Lower leg skin (tissue), 4 donors: ENCODE results near the gene DRG2. TPM values are rescaled to one million over a fixed set of nuclear protein-coding genes. Genes with fewer than 3 reads are reported as not detected.

Source experiments
- DNase-seq, 2 donors: peaks; one replicate each; pipeline ENCODE4 v3.0.0-alpha.2; 2019; ENCODE audit warnings: low spot score in 2 of 2
- H3K4me3 ChIP-seq: fragments of 200-600 bp; sonication (generic); 2 replicates; pipeline ENCODE4 v1.5.1; 2017; ENCODE audit warnings: mild to moderate bottlenecking, low read depth; ENCODE audit not compliant: poor library complexity, severe bottlenecking
- POLR2A ChIP-seq, 2 donors: fragments of 450-650 bp; IDR thresholded peaks; one replicate each; pipeline ENCODE4 v1.6.1; 2016 to 2017; ENCODE audit warnings: antibody characterized with exemption in 2 of 2, mild to moderate bottlenecking in 1 of 2, moderate library complexity in 1 of 2
- WGBS, 2 donors: methylation state at CpG; one replicate each; pipeline ENCODE4 v1.1.5; 2018; 5-methylcytosine and 5-hydroxymethylcytosine counted together
- intact Hi-C: fragments of 100-400 bp; cut with DNase I; formaldehyde crosslinking; loops from one replicate; pipeline ENCODE4 v1.15.0; 2023; ENCODE audit warnings: low total_unique reads
- total RNA-seq, 4 donors: library from RNA; depleted of rRNA; stranded (reverse); fragments of >200 nt; gene quantifications; one replicate each; pipeline ENCODE4 v1.1.0, GENCODE V29; 2016
- TF ChIP-seq, protein P1 (sequence below), 3 donors: fragments of 450-650 bp; IDR thresholded peaks; one replicate each; pipeline ENCODE4 v1.5.1; 2016; ENCODE audit warnings: antibody characterized with exemption in 3 of 3, mild to moderate bottlenecking in 3 of 3, moderate library complexity in 2 of 3

Gene DRG2, protein sequence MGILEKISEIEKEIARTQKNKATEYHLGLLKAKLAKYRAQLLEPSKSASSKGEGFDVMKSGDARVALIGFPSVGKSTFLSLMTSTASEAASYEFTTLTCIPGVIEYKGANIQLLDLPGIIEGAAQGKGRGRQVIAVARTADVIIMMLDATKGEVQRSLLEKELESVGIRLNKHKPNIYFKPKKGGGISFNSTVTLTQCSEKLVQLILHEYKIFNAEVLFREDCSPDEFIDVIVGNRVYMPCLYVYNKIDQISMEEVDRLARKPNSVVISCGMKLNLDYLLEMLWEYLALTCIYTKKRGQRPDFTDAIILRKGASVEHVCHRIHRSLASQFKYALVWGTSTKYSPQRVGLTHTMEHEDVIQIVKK
- total RNA-seq = 10 to 100 TPM; 33.5 to 44.5 (median 37.4) TPM

GRCh38 chr17:18087610-18088491, at the start of gene DRG2:
DRG2 (plus strand) TSS chr17:18087948; CDS start chr17:18088024, 76 bp downstream.
- whole genome bisulfite sequencing, 2 donors = 0 to 1% methylated on average over 34 to 50 of the region's 52 CpGs
- DNase-seq = peak; percentile 84 to 98

DNA sequence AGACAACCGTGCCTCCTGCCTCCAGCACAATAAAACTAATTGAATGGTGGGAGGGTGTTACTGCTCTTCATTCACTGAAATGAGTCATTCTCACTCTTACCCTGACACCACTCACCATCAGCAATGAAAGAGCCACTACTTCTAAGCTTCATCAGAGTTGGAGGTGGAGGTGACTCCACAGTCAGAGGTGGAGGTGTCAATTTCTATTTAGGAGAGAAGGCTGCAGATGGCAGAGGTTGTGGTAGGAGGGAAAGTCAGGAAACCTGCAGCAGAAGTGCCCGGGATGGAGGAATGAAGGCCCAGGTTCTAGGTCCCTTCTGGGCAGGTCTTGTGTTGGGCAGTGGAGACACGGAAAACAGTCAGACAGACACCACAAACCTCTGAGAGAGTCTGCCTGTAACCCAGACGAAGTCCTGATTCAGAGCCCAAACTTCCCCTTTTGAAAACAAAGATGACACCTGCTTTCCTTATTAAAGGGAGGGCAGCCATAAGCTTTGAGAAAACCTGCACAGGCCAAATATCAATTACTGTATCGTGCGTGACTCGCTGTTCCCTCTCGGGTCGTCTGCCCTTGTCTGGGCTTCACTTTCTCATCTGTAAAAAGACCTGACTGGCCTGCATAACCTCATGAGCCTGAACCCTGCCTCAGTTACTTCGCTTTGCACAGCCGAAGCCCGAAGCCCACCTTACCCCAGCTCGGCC, 49.4 kb upstream of the DRG2 start:
- WGBS, 2 donors = 4 to 5% methylated on average over 13 of the region's 13 CpGs
- no peak for TF ChIP-seq POLR2A (IDR thresholded peaks at IDR 0.05)
- TF ChIP-seq, protein P1, sequence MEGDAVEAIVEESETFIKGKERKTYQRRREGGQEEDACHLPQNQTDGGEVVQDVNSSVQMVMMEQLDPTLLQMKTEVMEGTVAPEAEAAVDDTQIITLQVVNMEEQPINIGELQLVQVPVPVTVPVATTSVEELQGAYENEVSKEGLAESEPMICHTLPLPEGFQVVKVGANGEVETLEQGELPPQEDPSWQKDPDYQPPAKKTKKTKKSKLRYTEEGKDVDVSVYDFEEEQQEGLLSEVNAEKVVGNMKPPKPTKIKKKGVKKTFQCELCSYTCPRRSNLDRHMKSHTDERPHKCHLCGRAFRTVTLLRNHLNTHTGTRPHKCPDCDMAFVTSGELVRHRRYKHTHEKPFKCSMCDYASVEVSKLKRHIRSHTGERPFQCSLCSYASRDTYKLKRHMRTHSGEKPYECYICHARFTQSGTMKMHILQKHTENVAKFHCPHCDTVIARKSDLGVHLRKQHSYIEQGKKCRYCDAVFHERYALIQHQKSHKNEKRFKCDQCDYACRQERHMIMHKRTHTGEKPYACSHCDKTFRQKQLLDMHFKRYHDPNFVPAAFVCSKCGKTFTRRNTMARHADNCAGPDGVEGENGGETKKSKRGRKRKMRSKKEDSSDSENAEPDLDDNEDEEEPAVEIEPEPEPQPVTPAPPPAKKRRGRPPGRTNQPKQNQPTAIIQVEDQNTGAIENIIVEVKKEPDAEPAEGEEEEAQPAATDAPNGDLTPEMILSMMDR (IDR thresholded peaks at IDR 0.05) = no peak
- DNase-seq = no peak
- intact Hi-C loops = no loop called here
- peak overlapping the region; percentile 75 for H3K4me3 ChIP-seq

More at GRCh38 chr17:18087610-18088491, at the start of gene DRG2:
- no peak for TF ChIP-seq POLR2A (IDR thresholded peaks at IDR 0.05)
- TF ChIP-seq, protein P1 (IDR thresholded peaks at IDR 0.05) = no peak
- intact Hi-C loops = no loop called here
- H3K4me3 ChIP-seq = peak within 1 kb of the TSS; percentile 60

- 0 to 1% methylated on average over 40 to 55 of the region's 67 CpGs for WGBS, 2 donors
These were observed 48.8 kb upstream of the DRG2 start, which contains the start of the genes ATPAF2 and GID4 for GRCh38 chr17:18038861-18039534. ATPAF2 (minus strand) TSS chr17:18039168; CDS start chr17:18039013, 155 bp downstream. GID4 (plus strand) TSS chr17:18039408; CDS start chr17:18039465, 57 bp downstream.

DNA sequence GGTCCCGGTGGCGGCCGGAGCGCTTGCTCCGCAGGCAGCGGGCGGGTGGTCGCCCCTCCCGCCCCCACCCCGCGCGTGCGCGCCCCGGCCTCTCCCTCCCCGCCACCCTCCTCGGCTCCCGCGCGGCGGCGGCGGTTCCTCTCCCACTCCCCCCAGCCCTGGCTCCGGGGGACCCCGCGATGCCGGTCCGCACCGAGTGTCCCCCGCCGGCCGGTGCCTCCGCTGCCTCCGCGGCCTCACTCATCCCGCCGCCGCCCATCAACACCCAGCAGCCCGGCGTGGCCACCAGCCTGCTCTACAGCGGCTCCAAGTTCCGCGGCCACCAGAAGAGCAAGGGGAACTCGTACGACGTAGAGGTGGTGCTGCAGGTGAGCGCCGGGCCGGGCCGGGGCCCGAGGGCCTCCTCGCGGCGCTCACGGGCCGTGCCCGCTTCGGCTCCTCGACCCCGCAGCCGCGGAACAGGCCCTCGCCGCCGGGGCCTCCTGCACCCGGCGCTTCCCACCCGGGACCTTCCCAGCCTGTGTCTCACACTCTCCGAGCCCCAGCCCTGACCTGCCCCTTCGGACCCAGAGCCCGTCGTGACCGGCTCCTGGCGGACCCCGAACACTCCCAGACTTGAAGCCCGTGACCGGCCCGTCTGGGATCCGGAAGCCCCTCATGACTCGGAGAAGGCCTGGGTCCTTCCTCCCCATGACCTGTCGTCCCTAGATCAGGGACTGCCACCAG, 48.0 kb upstream of the DRG2 start:
- DNase-seq = peak in 1 of 2 donors; percentile 90
- WGBS, 2 donors = 0% methylated on average over 34 to 48 of the region's 81 CpGs
- TF ChIP-seq, protein P1 (IDR thresholded peaks at IDR 0.05) = no peak
- no peak for TF ChIP-seq POLR2A (IDR thresholded peaks at IDR 0.05)
- intact Hi-C loops = loop anchor here (10.0 kb wide), 1 partner anchor 365 kb away; no protein-coding TSS in a partner anchor
- H3K4me3 ChIP-seq = peak overlapping the region; percentile 67

More at GRCh38 chr17:18038861-18039534, 48.8 kb upstream of the DRG2 start, which contains the start of the genes ATPAF2 and GID4:
- no peak for TF ChIP-seq POLR2A (IDR thresholded peaks at IDR 0.05)
- TF ChIP-seq, protein P1 (IDR thresholded peaks at IDR 0.05) = peak in 1 of 3 donors; percentile 42
- intact Hi-C loops = no loop called here
- H3K4me3 ChIP-seq = peak within 1 kb of the TSS; percentile 75
- peak; percentile 99 to 100 for DNase-seq
